GM12878 (cell line): Measurements from ENCODE around the gene RANBP6. TPM values are rescaled to one million over a fixed set of nuclear protein-coding genes. Genes with fewer than 3 reads are reported as not detected.

Experiments used
- BRCA1 ChIP-seq: IDR thresholded peaks from 2 replicates; pipeline ENCODE4 v1.6.1; 2011; ENCODE audit warnings: low read depth, low read length, improper control_type of control experiment
- CEBPZ ChIP-seq: fragments of 150-350 bp; IDR thresholded peaks from 2 replicates; pipeline ENCODE4 v1.6.1; 2016; ENCODE audit warnings: low read depth, low read length
- CREM ChIP-seq: IDR thresholded peaks from 2 replicates; pipeline ENCODE4 v1.6.1; 2014; ENCODE audit warnings: antibody characterized with exemption, low read depth
- HCFC1 ChIP-seq: fragments of 150-350 bp; IDR thresholded peaks from 2 replicates; pipeline ENCODE4 v1.6.1; 2014; ENCODE audit warnings: low read length
- JUND ChIP-seq: IDR thresholded peaks from 2 replicates; pipeline ENCODE4 v1.6.1; 2012; ENCODE audit warnings: low read depth, mild to moderate bottlenecking, low read length, improper control_type of control experiment, moderate library complexity
- MTA2 ChIP-seq: fragments of 450-650 bp; IDR thresholded peaks from 2 replicates; pipeline ENCODE4 v1.6.1; 2016; ENCODE audit warnings: low read depth, mild to moderate bottlenecking, moderate library complexity
- MXI1 ChIP-seq: fragments of 150-350 bp; IDR thresholded peaks from 2 replicates; pipeline ENCODE4 v1.6.1; 2011; ENCODE audit warnings: low read depth, mild to moderate bottlenecking, inconsistent platforms, low read length, improper control_type of control experiment
- NR2C2 ChIP-seq: IDR thresholded peaks from 2 replicates; pipeline ENCODE4 v1.6.1; 2011; ENCODE audit warnings: borderline replicate concordance, low read depth; ENCODE audit not compliant: control insufficient read depth, insufficient read length
- SIN3A ChIP-seq: IDR thresholded peaks from 2 replicates; pipeline ENCODE4 v1.6.1; 2012; ENCODE audit warnings: low read depth, low read length, improper control_type of control experiment
- SREBF2 ChIP-seq: IDR thresholded peaks from 2 replicates; pipeline ENCODE4 v1.6.1; 2012; ENCODE audit warnings: mild to moderate bottlenecking, low read length
- YY1 ChIP-seq: IDR thresholded peaks from 2 replicates; pipeline ENCODE4 v1.6.1; 2011; ENCODE audit warnings: low read depth, mild to moderate bottlenecking, low read length
- ZNF274 ChIP-seq: IDR thresholded peaks from one replicate; pipeline ENCODE4 v1.8.0; 2011; ENCODE audit not compliant: insufficient read length, insufficient read depth
- polyA plus RNA-seq, 11 experiments: library from polyadenylated mRNA; depleted of rRNA in 4 of 11; unstranded in 6 of 11; stranded (reverse) in 5 of 11; fragments of >200 nt; fragmentation: Nextera tagmentation in 4 of 11; fragmentation: Illumina TruSeq in 1 of 11; extraction: Ambion mirVana in 4 of 11; extraction: Trizol in 1 of 11; gene quantifications; 1 replicate in 1 of 11; 2 replicates in 10 of 11; pipeline versions ENCODE4 v1.2.1 to v1.2.3, GENCODE V29; 2011 to 2016; ENCODE audit warnings: inconsistent platforms in 2 of 11, missing spikeins in 2 of 11, low read depth in 1 of 11
- total RNA-seq, 4 experiments: library from RNA; depleted of rRNA in 3 of 4; stranded (reverse); fragments of >200 nt in 3 of 4; fragmentation: Illumina TruSeq in 1 of 4; extraction: Trizol in 1 of 4; gene quantifications; 2 replicates each; pipeline versions ENCODE4 v1.2.1 to v1.2.3, GENCODE V29; 2013 to 2021

The RANBP6 gene
- total and polyA plus RNA-seq, 10 of the 15 experiments (the other 5 are each of a cell fraction or from before 2014, with no cell fraction given) = 10.9 to 26.9 (median 19.4) TPM

DNA sequence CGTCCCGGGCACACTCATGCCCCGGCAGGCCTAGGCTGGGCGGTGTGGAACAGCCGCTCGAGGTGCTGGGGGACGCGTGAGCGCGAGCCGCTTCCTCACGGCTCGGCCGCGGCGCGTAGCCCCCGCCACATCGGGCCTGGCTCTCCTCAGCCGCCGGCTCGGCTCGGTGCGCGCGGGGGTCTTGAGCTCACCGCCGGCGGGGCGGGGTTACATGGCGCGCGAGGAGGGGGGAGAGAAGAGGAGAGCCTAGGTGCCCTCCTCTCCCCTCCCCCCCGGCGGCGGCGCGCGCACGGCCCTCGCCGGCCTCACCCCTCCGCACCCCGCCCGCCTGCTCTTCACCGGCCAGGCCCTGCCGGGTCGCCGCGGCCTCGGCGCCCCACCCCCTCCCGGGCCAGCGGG is 7.7 kb downstream of the RANBP6 start (continued):
- TF ChIP-seq BRCA1 = no peak
- no peak for TF ChIP-seq JUND
- 0 out of 2 replicates have a peak, but pooled peaks have one; percentile 22 for TF ChIP-seq SIN3A
- no peak for TF ChIP-seq CREM
- 0 out of 2 replicates have a peak, but pooled peaks have one; percentile 23 for TF ChIP-seq YY1
- no peak for TF ChIP-seq MTA2
- TF ChIP-seq ZNF274 = no peak
- TF ChIP-seq NR2C2 = no peak
- no peak for TF ChIP-seq MXI1
- no peak for TF ChIP-seq CEBPZ
- TF ChIP-seq SREBF2 = no peak
- no peak for TF ChIP-seq HCFC1
